ENCODE data around the gene CCDC136.
A peak's percentile ranks its signal among the peaks of the same experiment; 100 is the strongest.

Gene CCDC136

GRCh38 chr7:128846781-128847444 lies 55.1 kb downstream of the CCDC136 start:
- no peak for DNase-seq

DNA sequence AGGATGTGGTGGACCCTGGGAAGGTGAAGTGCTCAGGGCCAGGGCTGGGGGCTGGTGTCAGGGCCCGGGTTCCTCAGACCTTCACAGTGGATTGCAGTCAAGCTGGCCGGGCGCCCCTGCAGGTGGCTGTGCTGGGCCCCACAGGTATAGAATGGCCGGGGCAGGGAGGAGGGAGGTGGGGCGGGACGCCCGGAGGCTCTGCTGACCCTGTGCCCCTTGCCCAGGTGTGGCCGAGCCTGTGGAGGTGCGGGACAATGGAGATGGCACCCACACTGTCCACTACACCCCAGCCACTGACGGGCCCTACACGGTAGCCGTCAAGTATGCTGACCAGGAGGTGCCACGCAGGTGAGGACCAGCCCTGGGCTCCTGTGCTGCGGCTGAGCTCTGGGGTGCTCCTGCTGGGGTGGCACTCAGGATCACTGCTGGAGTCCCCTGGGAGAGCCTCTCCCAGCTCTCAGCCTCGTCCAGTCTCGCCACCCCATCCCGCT lies 56.0 kb downstream of the CCDC136 start:
- no peak for DNase-seq

GRCh38 chr7:128848289-128849155 lies 56.8 kb downstream of the CCDC136 start:
- no peak for DNase-seq

DNA sequence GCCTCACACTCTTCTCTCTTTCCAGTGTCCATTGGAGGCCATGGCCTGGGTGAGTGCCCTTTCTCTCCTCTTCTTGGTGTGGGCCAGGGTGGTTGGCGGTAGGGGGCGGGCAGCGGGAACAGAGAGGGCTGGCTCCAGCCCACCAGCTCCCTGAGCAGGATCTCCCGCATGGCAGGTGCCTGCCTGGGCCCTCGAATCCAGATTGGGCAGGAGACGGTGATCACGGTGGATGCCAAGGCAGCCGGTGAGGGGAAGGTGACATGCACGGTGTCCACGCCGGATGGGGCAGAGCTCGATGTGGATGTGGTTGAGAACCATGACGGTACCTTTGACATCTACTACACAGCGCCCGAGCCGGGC lies 57.4 kb downstream of the CCDC136 start:
- DNase-seq: no peak

DNA sequence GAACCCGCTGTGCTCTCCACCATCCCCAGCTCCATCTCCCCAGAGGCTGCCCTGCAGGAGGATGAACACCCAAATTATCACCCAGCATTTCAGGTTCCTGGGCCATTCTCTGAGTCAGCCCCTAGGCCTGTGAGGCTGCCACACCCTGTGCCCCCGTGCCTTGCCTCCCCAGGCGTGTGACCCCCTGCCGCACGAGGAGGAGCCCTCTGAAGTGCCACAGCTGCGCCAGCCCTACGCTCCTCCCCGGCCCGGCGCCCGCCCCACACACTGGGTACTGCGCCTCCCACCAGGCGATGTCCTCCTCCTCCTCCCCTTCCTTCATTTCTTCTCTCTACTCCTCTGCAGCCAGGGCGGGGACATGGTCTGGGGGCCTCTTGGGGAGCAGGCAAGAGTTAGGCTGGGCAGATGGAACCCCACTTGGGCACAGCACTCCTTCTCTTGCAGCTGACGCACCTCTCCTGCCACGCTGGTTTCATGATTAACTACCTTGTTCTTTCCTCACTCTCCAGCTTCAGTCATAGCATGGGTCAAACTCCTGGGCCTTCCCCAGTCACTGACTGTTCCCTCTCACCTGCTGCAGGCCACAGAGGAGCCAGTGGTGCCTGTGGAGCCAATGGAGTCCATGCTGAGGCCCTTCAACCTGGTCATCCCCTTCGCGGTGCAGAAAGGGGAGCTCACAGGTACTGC lies 58.2 kb downstream of the CCDC136 start:
- no peak for DNase-seq

DNA sequence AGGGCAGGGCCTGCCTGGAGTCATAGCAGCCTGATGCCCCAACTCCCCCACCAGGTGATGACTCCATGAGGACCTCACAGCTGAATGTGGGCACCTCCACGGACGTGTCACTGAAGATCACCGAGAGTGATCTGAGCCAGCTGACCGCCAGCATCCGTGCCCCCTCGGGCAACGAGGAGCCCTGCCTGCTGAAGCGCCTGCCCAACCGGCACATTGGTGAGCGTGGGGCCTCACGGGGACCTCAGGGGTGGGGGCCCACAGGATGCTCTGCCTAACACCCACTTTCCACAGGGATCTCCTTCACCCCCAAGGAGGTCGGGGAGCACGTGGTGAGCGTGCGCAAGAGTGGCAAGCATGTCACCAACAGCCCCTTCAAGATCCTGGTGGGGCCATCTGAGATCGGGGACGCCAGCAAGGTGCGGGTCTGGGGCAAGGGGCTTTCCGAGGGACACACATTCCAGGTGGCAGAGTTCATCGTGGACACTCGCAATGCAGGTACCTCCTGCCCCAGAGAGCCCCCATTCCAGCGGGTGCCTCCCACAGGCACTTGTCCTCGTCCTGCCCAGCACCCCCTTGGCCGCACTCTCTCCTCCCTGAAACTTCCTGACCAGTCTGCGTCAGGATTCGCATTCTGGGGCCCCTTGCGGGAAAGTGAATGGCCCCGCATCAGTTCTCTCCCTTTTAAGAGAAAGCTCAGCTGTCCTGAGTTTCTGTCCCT lies 60.9 kb downstream of the CCDC136 start:
- DNase-seq: no peak

GRCh38 chr7:128853799-128854198 lies 62.0 kb downstream of the CCDC136 start:
- DNase-seq: no peak

DNA sequence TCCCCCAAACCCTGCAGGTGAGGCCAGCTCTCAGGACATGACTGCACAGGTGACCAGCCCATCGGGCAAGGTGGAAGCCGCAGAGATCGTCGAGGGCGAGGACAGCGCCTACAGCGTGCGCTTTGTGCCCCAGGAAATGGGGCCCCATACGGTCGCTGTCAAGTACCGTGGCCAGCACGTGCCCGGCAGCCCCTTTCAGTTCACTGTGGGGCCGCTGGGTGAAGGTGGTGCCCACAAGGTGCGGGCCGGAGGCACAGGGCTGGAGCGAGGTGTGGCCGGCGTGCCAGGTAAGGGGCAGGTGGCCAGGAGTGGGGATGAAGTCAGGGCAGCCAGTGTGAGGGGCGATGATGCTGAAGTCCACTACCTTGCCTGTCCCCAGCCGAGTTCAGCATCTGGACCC lies 62.6 kb downstream of the CCDC136 start:
- DNase-seq: no peak

GRCh38 chr7:128855559-128855958 lies 63.8 kb downstream of the CCDC136 start:
- DNase-seq: no peak

- no peak for DNase-seq
Measured at GRCh38 chr7:128856001-128856718, 64.4 kb downstream of the CCDC136 start.

GRCh38 chr7:128858380-128859231 lies 66.8 kb downstream of the CCDC136 start:
- no peak for DNase-seq

- DNase-seq: no peak
Measured at GRCh38 chr7:128859232-128860157, 67.7 kb downstream of the CCDC136 start.

DNA sequence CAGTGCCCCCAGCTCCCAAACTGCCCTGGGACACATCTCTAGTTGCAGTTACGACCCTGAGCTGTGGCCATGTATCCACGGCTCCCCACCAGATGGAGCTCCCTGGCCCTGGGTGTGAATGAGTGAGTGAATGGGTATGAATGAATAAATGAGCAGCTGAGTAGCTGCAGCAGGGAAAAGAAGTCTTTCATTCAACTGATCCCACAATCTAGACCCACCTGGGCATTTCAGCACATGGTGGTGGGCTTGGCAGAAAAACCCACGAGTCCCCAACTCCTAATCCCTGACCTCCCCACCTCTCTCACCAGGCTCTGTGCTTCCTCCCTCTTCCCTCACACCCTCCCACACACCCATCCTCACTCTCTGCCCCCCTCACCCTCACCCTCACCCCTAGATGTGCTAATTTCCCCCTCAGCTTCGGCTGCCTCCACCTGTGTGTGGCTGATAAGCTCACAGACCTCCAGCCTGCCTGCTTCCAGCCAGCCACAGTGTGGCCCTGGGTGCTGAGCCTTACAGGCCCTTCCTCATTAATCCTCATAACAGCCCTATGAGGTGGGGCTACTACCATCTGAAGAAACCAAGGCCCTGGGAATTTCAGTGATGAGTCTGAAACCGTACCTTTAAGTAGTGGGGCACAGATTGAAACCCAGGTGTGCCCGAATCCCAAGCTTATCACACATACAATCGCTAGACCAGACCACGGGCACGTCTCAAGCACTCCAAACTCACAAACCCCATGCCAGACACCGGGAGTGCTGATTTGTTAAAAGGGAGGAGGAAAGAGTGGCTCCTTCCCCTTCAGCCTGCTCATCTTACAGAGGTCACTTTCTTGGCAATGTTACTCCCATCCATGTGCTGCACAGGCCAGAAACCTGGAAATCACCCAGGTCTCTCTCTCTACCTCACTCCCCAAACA lies 68.6 kb downstream of the CCDC136 start:
- no peak for DNase-seq

DNA sequence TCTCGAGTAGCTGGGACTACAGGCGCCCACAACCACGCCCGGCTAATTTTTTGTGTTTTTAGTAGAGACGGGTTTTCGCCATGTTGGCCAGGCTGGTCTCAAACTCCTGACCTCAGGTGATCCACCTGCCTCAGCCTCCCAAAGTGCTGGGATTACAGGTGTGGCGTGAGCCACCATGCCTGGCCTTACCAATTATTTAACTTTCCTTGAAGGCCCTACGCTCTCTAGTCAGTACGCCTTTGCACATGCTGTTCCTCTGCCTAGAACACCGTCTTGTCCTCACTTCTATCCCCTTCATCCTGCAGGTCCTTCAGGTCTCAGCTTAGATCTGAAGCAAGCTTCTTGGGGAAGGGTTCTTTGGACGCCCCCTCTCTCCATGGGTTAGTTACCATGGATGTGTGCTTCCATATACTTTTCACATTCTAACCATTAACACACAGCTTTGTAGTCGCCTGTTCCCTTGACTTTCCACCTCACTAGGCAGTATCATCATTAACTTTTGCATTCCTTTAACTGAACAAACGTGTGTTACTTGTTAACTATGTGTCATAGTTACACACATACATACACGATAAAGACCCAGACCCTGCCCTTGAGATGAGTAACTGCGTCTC lies 70.3 kb downstream of the CCDC136 start:
- no peak for DNase-seq

DNA sequence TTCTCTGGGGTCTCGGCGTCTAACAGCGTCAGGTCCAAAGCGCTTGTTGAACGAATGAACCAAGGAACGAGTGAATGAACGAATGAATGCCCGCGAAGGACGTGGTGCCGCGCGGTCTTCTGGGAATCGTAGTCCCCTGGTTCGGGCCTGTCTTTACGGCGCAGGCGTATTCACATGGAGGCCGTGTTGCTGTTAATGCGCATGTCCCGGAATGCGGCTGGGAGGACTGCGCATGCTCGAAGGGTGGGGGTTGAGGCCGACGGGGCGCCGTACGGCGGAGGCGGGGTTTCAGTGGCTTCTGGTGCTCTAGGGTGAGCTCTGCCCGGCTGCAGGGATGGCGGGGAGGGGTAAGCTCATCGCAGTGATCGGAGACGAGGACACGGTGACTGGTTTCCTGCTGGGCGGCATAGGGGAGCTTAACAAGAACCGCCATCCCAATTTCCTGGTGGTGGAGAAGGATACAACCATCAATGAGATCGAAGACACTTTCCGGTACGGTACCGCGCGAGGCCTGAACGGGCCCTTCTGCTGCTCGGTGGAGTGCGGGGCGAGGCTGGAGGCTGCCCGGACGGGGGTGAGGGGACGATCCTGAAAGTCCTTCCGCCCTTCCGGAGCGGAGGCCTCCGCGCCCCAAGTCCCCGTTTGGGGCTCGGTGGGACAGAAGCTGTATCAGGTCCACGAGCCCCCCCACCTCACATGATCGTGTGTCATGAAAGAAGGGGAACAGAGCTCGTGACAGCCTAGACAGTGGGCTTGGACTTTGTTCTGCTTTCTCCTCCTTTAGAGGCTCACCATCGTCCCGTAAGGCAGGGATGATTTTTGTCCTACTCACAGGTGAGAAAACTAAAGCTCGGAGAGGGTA lies 71.0 kb downstream of the CCDC136 start, which contains the start of gene ATP6V1F:
ATP6V1F (plus strand) TSS at position 286 of the 862 bp plus-strand sequence; CDS start at position 335, 49 bp downstream.
- DNase-seq: peak; percentile 99

DNA sequence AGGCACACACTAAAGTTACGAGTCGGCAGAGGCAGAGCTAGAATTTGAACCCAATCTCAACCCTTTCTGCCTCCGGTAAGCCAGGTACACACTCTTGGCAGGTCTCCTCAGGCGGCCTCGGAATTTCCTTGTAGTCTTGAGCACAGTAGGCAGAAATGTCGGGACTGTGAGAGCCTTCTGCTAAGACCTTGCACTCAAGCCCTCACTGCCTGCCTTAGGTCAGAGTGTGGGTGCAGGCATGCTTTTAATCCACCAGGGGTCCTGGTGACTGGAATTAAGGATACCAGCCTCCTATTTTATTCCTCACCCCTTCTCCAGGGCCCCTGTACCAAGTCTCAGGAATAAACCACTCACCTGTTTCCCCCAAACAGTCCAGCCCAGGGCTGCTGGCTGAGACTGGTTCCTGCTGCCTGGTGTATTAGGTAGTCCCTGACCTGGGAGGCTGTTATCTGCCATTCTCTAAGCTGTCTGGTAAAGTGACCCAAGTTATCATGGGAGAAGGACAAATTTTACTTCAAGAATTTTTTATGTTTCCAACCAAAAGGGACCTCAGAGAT lies 71.7 kb downstream of the CCDC136 start:
- peak; percentile 52 for DNase-seq

DNA sequence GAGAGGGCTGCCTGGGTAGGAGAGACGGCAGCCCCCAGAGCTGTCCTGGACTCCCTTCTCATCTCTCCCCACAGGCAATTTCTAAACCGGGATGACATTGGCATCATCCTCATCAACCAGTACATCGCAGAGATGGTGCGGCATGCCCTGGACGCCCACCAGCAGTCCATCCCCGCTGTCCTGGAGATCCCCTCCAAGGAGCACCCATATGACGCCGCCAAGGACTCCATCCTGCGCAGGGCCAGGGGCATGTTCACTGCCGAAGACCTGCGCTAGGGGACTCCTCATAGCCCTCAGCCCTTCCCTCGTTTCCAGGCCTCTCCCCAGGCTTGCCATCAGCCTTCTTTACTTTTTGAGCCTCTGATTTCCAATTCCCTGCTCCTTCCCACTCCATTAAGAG lies 73.5 kb downstream of the CCDC136 start:
- DNase-seq: no peak
